ENCODE results near the gene CTIF. TPM values are rescaled to one million over a fixed set of nuclear protein-coding genes. Genes with fewer than 3 reads are reported as not detected.
A peak's percentile ranks its signal among the peaks of the same experiment; 100 is the strongest.

CTIF gene
- total RNA-seq, 4 donors from 2014 or later, result 14.1 to 78.2 (median 18.4) TPM

DNA sequence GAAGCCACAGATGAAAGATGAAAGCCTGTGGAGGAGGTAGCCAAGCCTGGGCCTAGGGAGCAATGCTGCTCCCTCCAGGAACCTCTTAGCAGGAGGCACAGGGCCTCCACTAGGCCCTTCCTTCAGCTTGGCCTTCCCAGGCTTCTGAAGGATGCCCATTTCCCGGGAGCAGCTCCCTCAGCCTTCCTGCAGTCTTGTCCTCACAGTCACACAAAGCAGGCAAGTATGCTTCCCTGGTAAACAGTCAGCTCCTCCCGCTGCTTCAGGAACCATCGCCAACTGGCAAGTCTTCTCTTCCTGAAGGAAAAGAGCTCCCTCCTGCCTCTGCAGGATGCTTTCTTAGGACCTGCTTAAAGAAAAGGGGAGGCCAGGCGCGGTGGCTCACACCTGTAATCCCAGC lies 358.7 kb downstream of the CTIF start:
- TF ChIP-seq, protein P1, sequence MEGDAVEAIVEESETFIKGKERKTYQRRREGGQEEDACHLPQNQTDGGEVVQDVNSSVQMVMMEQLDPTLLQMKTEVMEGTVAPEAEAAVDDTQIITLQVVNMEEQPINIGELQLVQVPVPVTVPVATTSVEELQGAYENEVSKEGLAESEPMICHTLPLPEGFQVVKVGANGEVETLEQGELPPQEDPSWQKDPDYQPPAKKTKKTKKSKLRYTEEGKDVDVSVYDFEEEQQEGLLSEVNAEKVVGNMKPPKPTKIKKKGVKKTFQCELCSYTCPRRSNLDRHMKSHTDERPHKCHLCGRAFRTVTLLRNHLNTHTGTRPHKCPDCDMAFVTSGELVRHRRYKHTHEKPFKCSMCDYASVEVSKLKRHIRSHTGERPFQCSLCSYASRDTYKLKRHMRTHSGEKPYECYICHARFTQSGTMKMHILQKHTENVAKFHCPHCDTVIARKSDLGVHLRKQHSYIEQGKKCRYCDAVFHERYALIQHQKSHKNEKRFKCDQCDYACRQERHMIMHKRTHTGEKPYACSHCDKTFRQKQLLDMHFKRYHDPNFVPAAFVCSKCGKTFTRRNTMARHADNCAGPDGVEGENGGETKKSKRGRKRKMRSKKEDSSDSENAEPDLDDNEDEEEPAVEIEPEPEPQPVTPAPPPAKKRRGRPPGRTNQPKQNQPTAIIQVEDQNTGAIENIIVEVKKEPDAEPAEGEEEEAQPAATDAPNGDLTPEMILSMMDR (IDR thresholded peaks at IDR 0.05), result no peak
- TF ChIP-seq POLR2A (IDR thresholded peaks at IDR 0.05) (no peak), POLR2AphosphoS5 (IDR thresholded peaks at IDR 0.05) (no peak), EP300 (IDR thresholded peaks at IDR 0.05; ENCODE audit: low read depth) (no peak)
- Histone ChIP-seq H3K4me1 (peaks cover 8 to 25% (median 14%) of the 10 kb centered on the region in 4 donors), H3K4me3 (no peak overlapping the region), H3K27me3 (no peaks in the 10 kb centered on the region), H3K9me3 (no peaks in the 10 kb centered on the region), H3K36me3 (no peaks in the 10 kb centered on the region), H3K27ac (peak overlapping the region in 2 of 4 donors; percentile 0 to 37)
- in situ Hi-C loops (cut with MboI; ENCODE audit: low pct_ligation_motif_present in 1 of 4, low pct_unique_long_range_greater_than_20kb in 1 of 4, low sequenced_read_pairs in 3 of 4), result no loop called here
- intact Hi-C loops (cut with DNase I; ENCODE audit: low total_unique reads), result no loop called here
- 60 to 70% methylated on average over 2 to 5 of the region's 5 CpGs for WGBS, 2 donors (ENCODE audit: low coverage in 1 of 2)
- no peak for DNase-seq

GRCh38 chr18:48898521-48898920 lies 359.7 kb downstream of the CTIF start:
- Histone ChIP-seq H3K9me3 (no peaks in the 10 kb centered on the region), H3K4me1 (peaks cover 7 to 25% (median 14%) of the 10 kb centered on the region in 4 donors), H3K27ac (no peak overlapping the region), H3K27me3 (no peaks in the 10 kb centered on the region), H3K36me3 (no peaks in the 10 kb centered on the region), H3K4me3 (no peak overlapping the region)
- in situ Hi-C loops (cut with MboI; ENCODE audit: low pct_ligation_motif_present in 1 of 4, low pct_unique_long_range_greater_than_20kb in 1 of 4, low sequenced_read_pairs in 3 of 4), result no loop called here
- 86 to 91% methylated on average over 4 of the region's 4 CpGs for WGBS, 2 donors (ENCODE audit: low coverage in 1 of 2)
- intact Hi-C loops (cut with DNase I; ENCODE audit: low total_unique reads), result no loop called here
- TF ChIP-seq POLR2AphosphoS5 (IDR thresholded peaks at IDR 0.05), result no peak
- DNase-seq, result no peak

- in situ Hi-C loops (cut with MboI; ENCODE audit: low pct_ligation_motif_present in 1 of 4, low pct_unique_long_range_greater_than_20kb in 1 of 4, low sequenced_read_pairs in 3 of 4) (loop anchor here in 1 of 4 donors (25.0 kb wide), 1 partner anchor 212 kb away; no protein-coding TSS in a partner anchor), intact Hi-C loops (cut with DNase I; ENCODE audit: low total_unique reads) (no loop called here)
- no peak for DNase-seq
- peaks cover 0 to 4% of the 10 kb centered on the region in 2 donors for H3K9me3 ChIP-seq
- H3K36me3 ChIP-seq, result no peaks in the 10 kb centered on the region
- WGBS, 2 donors (ENCODE audit: low coverage in 1 of 2), result 74 to 76% methylated on average over 4 of the region's 4 CpGs
- TF ChIP-seq EP300 (IDR thresholded peaks at IDR 0.05; ENCODE audit: low read depth), result no peak
- TF ChIP-seq POLR2AphosphoS5 (IDR thresholded peaks at IDR 0.05), result no peak
- no peak for TF ChIP-seq POLR2A (IDR thresholded peaks at IDR 0.05)
- TF ChIP-seq, protein P1 (IDR thresholded peaks at IDR 0.05), result no peak
- no peaks in the 10 kb centered on the region for H3K27me3 ChIP-seq
- no peak overlapping the region for H3K4me3 ChIP-seq
- peaks cover 6 to 19% (median 13%) of the 10 kb centered on the region in 4 donors for H3K4me1 ChIP-seq
- no peak overlapping the region for H3K27ac ChIP-seq
Observed at GRCh38 chr18:48899558-48900174, 360.8 kb downstream of the CTIF start.

GRCh38 chr18:48900469-48900868 lies 361.6 kb downstream of the CTIF start:
- H3K27me3 ChIP-seq, result no peaks in the 10 kb centered on the region
- TF ChIP-seq POLR2AphosphoS5 (IDR thresholded peaks at IDR 0.05) (no peak), POLR2A (IDR thresholded peaks at IDR 0.05) (no peak), EP300 (IDR thresholded peaks at IDR 0.05; ENCODE audit: low read depth) (no peak)
- TF ChIP-seq, protein P1 (IDR thresholded peaks at IDR 0.05), result no peak
- DNase-seq, result no peak
- H3K9me3 ChIP-seq, result peaks cover 0 to 5% of the 10 kb centered on the region in 2 donors
- WGBS, 2 donors (ENCODE audit: low coverage in 1 of 2), result 83 to 90% methylated on average over 1 of the region's 1 CpG
- H3K4me1 ChIP-seq, result peaks cover 6 to 19% (median 13%) of the 10 kb centered on the region in 4 donors
- in situ Hi-C loops (cut with MboI; ENCODE audit: low pct_ligation_motif_present in 1 of 4, low pct_unique_long_range_greater_than_20kb in 1 of 4, low sequenced_read_pairs in 3 of 4), result loop anchor here in 1 of 4 donors (25.0 kb wide), 1 partner anchor 213 kb away; no protein-coding TSS in a partner anchor
- H3K36me3 ChIP-seq, result no peaks in the 10 kb centered on the region
- no peak overlapping the region for H3K4me3 ChIP-seq
- no peak overlapping the region for H3K27ac ChIP-seq
- intact Hi-C loops (cut with DNase I; ENCODE audit: low total_unique reads), result no loop called here

Data from transverse colon (tissue), 4 donors.